Tibial nerve (tissue), 3 donors: Measurements from ENCODE around the gene KLHDC4.

ENCODE experiments used
- POLR2A ChIP-seq, 2 donors: fragments of 450-650 bp; IDR thresholded peaks; one replicate each; pipeline ENCODE4 v1.6.1; 2017; ENCODE audit warnings: antibody characterized with exemption in 2 of 2, mild to moderate bottlenecking in 2 of 2, moderate library complexity in 2 of 2
- TF ChIP-seq, protein P1 (sequence below), 5 experiments: fragments of 200-600 bp in 3 of 5; fragments of 450-650 bp in 2 of 5; sonication (generic) in 3 of 5; IDR thresholded peaks; one replicate each; pipeline ENCODE4 v1.5.1; 2016 to 2019; ENCODE audit warnings: antibody characterized with exemption in 5 of 5, mild to moderate bottlenecking in 3 of 5, moderate library complexity in 2 of 5

DNA sequence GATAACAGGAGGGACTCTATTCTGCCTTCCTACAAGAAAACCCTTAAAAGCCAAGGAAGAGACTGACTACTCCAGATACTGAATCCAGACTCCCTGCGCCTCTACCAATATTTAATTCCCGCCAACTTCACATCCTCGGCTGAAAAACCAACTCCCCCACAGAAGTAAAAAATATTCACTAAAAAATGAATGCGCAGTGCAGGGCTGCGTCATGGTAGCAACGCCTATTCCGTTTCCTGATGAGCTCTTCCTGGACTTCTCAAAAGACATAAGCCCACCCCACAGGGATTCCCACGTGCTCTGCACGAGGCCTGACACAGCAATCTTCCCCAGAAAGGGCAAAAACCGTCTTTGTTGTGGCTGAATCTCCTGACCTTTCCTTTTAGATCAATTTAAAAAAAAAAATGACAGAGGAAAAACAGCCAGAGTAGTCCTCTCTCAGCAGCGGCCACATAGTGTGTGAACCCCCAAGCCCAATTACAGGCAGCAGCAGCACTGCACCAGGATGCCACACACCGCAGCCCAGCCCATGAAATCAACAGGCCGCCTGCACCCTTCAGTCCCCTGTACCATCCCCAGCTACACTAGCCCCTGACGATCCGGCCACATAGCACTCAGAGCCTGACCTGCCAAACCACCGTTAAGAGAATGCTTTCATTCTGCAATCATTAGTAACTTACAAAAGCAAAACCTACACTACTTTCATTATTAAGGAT lies 23.9 kb downstream of the KLHDC4 start:
- TF ChIP-seq, protein P1, sequence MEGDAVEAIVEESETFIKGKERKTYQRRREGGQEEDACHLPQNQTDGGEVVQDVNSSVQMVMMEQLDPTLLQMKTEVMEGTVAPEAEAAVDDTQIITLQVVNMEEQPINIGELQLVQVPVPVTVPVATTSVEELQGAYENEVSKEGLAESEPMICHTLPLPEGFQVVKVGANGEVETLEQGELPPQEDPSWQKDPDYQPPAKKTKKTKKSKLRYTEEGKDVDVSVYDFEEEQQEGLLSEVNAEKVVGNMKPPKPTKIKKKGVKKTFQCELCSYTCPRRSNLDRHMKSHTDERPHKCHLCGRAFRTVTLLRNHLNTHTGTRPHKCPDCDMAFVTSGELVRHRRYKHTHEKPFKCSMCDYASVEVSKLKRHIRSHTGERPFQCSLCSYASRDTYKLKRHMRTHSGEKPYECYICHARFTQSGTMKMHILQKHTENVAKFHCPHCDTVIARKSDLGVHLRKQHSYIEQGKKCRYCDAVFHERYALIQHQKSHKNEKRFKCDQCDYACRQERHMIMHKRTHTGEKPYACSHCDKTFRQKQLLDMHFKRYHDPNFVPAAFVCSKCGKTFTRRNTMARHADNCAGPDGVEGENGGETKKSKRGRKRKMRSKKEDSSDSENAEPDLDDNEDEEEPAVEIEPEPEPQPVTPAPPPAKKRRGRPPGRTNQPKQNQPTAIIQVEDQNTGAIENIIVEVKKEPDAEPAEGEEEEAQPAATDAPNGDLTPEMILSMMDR (IDR thresholded peaks at IDR 0.05), result no peak
- no peak for TF ChIP-seq POLR2A (IDR thresholded peaks at IDR 0.05)
